Keratinocyte (primary cell): ENCODE results near the gene RARRES1. TPM values are rescaled to one million over a fixed set of nuclear protein-coding genes. Genes with fewer than 3 reads are reported as not detected.

Source experiments
- DNase-seq: peaks from one replicate; pipeline ENCODE4 v3.0.0-alpha.2; 2011; ENCODE audit warnings: low read depth, missing footprints, low spot score
- FAIRE-seq: peaks from 2 replicates; lab custom pipeline; 2011; peaks lifted over from hg19 to GRCh38; lab: Jason Lieb, UNC
- H2AFZ ChIP-seq: 2 replicates; pipeline ENCODE4 v1.6.0; 2012; ENCODE audit warnings: low read length, control low read depth, inconsistent platforms; ENCODE audit not compliant: control insufficient read depth
- H3K27ac ChIP-seq: 2 replicates; pipeline ENCODE4 v1.5.1; 2011; ENCODE audit warnings: low read length; ENCODE audit not compliant: control insufficient read depth, insufficient read depth
- H3K27me3 ChIP-seq: 3 replicates; pipeline ENCODE4 v1.6.0; 2011; ENCODE audit warnings: low read length; ENCODE audit not compliant: control insufficient read depth, insufficient read depth; ENCODE audit errors: extremely low read depth
- H3K36me3 ChIP-seq, 2 experiments: 2 replicates in 1 of 2; 3 replicates in 1 of 2; pipeline ENCODE4 v1.5.1; 2011; ENCODE audit warnings: low read length in 2 of 2, mild to moderate bottlenecking in 1 of 2; ENCODE audit not compliant: control insufficient read depth in 2 of 2, insufficient read depth in 2 of 2; ENCODE audit errors: extremely low read depth in 1 of 2
- H3K4me1 ChIP-seq: 3 replicates; pipeline ENCODE4 v1.5.1; 2011; ENCODE audit warnings: low read length; ENCODE audit not compliant: control insufficient read depth, insufficient read depth; ENCODE audit errors: extremely low read depth
- H3K4me2 ChIP-seq: 3 replicates; pipeline ENCODE4 v1.6.0; 2011; ENCODE audit warnings: low read depth, low read length; ENCODE audit not compliant: control insufficient read depth, insufficient read depth; ENCODE audit errors: extremely low read depth
- H3K4me3 ChIP-seq, 3 experiments: fragments of 200-600 bp in 1 of 3; sonication (generic) in 1 of 3; 2 replicates in 2 of 3; 3 replicates in 1 of 3; pipeline ENCODE4 v1.5.1; 2011 to 2016; ENCODE audit warnings: low read length in 3 of 3, mild to moderate bottlenecking in 3 of 3, control low read depth in 2 of 3, inconsistent platforms in 1 of 3, low read depth in 1 of 3, mixed read lengths in 1 of 3, mixed run types in 1 of 3, moderate library complexity in 1 of 3; ENCODE audit not compliant: control insufficient read depth in 2 of 3, insufficient read depth in 2 of 3; ENCODE audit errors: extremely low read depth in 1 of 3
- H3K79me2 ChIP-seq: 2 replicates; pipeline ENCODE4 v1.6.0; 2012; ENCODE audit warnings: low read length; ENCODE audit not compliant: control insufficient read depth, insufficient read depth
- H3K9ac ChIP-seq: 3 replicates; pipeline ENCODE4 v1.6.0; 2011; ENCODE audit warnings: low read length; ENCODE audit not compliant: control insufficient read depth, insufficient read depth; ENCODE audit errors: extremely low read depth
- H3K9me1 ChIP-seq: 3 replicates; pipeline ENCODE4 v1.6.0; 2011; ENCODE audit warnings: low read length; ENCODE audit not compliant: control insufficient read depth, insufficient read depth; ENCODE audit errors: extremely low read depth
- H3K9me3 ChIP-seq: 2 replicates; pipeline ENCODE4 v1.5.1; 2012; ENCODE audit warnings: low read depth, low read length; ENCODE audit not compliant: control insufficient read depth
- H4K20me1 ChIP-seq: 3 replicates; pipeline ENCODE4 v1.6.0; 2011; ENCODE audit warnings: low read length; ENCODE audit not compliant: control insufficient read depth, insufficient read depth; ENCODE audit errors: extremely low read depth
- EZH2 ChIP-seq: IDR thresholded peaks from one replicate; pipeline ENCODE4 v1.6.1; 2012; ENCODE audit warnings: inconsistent platforms, mild to moderate bottlenecking, low read length, moderate library complexity
- dilution Hi-C: fragments of 300-500 bp; cut with MboI; formaldehyde crosslinking; loops from one replicate; pipeline ENCODE4 v1.7.0; 2020; ENCODE audit warnings: low sequenced_read_pairs; ENCODE audit not compliant: extremely low pct_ligation_motif_present
- polyA plus RNA-seq, 5 experiments: library from polyadenylated mRNA; depleted of rRNA in 3 of 5; stranded (reverse) in 3 of 5; stranded (forward) in 1 of 5; unstranded in 1 of 5; fragments of >200 nt; gene quantifications; 1 replicate in 1 of 5; 2 replicates in 3 of 5; 3 replicates in 1 of 5; pipeline versions ENCODE4 v1.2.1 to v1.2.3, GENCODE V29; 2011 to 2012; ENCODE audit warnings: missing spikeins in 2 of 5, low read depth in 1 of 5, low replicate concordance in 1 of 5
- TF ChIP-seq, protein P1 (sequence below), 3 experiments: IDR thresholded peaks in 1 of 3; conservative IDR thresholded peaks in 1 of 3; optimal IDR thresholded peaks in 1 of 3; 2 replicates in 2 of 3; 3 replicates in 1 of 3; pipeline versions ENCODE3 to v1.5.1; 2011; ENCODE audit warnings: low read length in 3 of 3, mild to moderate bottlenecking in 3 of 3, moderate library complexity in 2 of 3, control low read depth in 1 of 3, inconsistent platforms in 1 of 3; ENCODE audit not compliant: insufficient read depth in 2 of 3; ENCODE audit errors: extremely low read depth in 1 of 3

RARRES1 gene
- polyA plus RNA-seq, 1 donor (not counting 4 experiments of a cell fraction or from before 2014, with no cell fraction given) = not detected

DNA sequence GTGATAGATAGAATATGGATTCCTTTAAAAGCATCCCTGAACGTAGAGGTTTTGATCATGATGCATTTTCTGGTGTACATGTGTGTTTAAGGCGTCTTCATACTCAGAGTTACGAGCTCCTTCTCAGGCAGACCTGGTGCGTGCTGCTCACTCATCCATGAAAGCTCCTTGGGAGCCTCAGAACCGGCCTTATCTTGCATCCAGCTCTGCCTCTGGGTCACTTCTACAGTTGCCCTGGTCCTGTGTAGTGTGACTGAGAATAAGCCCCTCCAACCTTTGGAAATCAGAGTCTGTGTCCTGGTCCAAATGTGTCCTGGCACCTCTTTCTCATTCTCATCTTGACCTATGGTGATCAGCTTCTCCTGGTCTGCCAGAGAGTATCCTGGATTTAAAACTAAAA is 17.3 kb upstream of the RARRES1 start:
- Histone ChIP-seq H3K4me2 (no peak overlapping the region), H3K27ac (no peak overlapping the region), H3K4me1 (no peaks in the 10 kb centered on the region), H3K4me3 (no peak overlapping the region), H3K79me2 (no peaks in the 10 kb centered on the region), H3K9me3 (no peaks in the 10 kb centered on the region), H4K20me1 (no peaks in the 10 kb centered on the region), H2AFZ (no peak overlapping the region), H3K9ac (no peak overlapping the region), H3K9me1 (no peaks in the 10 kb centered on the region), H3K36me3 (no peaks in the 10 kb centered on the region), H3K27me3 (no peaks in the 10 kb centered on the region)
- TF ChIP-seq, protein P1, sequence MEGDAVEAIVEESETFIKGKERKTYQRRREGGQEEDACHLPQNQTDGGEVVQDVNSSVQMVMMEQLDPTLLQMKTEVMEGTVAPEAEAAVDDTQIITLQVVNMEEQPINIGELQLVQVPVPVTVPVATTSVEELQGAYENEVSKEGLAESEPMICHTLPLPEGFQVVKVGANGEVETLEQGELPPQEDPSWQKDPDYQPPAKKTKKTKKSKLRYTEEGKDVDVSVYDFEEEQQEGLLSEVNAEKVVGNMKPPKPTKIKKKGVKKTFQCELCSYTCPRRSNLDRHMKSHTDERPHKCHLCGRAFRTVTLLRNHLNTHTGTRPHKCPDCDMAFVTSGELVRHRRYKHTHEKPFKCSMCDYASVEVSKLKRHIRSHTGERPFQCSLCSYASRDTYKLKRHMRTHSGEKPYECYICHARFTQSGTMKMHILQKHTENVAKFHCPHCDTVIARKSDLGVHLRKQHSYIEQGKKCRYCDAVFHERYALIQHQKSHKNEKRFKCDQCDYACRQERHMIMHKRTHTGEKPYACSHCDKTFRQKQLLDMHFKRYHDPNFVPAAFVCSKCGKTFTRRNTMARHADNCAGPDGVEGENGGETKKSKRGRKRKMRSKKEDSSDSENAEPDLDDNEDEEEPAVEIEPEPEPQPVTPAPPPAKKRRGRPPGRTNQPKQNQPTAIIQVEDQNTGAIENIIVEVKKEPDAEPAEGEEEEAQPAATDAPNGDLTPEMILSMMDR (optimal IDR thresholded peaks at IDR 0.05 in 1 of 3, IDR thresholded peaks at IDR 0.05 in 1 of 3, conservative IDR thresholded peaks at IDR 0.05 in 1 of 3; ENCODE audit: extremely low read depth in 1 of 3, insufficient read depth in 2 of 3, low read length in 3 of 3) = no peak
- TF ChIP-seq EZH2 = no peak
- no peak for FAIRE-seq
- no peak for DNase-seq
- dilution Hi-C loops = no loop called here

DNA sequence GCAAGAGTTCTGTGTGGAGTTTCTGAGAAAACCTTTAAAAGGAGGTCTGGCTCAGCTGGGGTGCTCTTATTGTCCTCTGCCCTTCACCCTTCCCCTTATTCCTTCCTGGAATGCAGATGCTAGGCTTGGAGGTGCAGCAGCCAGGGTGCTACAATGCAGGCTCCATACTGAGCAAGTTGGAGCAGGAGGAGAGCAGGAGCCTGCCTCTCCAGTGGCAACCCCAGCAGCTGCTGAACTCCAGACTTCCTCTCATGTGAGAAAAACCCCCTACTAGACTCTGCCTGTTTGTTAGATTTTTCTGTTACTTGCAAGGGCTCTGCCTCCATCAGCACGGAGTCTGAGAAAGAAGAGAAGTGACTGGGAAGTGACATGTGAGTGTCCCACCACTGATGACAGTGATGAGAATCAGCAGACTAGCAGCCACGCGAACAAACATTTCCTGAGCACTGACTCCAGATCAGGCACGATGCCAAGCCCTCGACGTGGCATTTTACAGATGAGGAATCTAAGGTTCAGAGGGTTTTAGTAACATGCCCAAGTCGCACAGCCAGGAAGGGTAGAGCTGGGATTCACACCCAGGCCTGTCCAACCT is 16.1 kb upstream of the RARRES1 start:
- dilution Hi-C loops = no loop called here
- FAIRE-seq = no peak
- no peak overlapping the region for H3K27ac ChIP-seq

DNA sequence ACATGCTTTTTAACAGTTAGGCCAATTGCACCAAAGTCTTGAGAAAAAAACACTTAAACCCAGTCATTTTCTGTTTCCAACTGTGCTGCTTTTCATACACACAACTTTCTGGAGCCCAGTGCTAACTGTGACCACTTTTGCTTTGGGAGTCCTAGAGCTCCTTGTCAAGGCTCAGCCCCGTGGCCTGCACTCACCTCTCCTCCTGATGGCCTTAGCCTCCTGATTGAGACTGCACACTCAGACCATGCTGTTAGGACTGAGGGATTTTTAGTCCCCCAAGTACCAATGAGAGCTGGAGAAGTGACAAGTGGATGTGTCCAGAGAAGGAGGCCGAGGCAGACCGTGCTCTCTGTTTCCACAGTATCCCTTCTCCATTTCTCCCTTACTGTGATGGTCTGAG is 15.2 kb upstream of the RARRES1 start:
- no peak for TF ChIP-seq EZH2
- TF ChIP-seq, protein P1 (optimal IDR thresholded peaks at IDR 0.05 in 1 of 3, IDR thresholded peaks at IDR 0.05 in 1 of 3, conservative IDR thresholded peaks at IDR 0.05 in 1 of 3; ENCODE audit: extremely low read depth in 1 of 3, insufficient read depth in 2 of 3, low read length in 3 of 3) = no peak
- Histone ChIP-seq H3K4me2 (no peak overlapping the region), H2AFZ (no peak overlapping the region), H3K4me1 (no peaks in the 10 kb centered on the region), H3K9ac (no peak overlapping the region), H4K20me1 (no peaks in the 10 kb centered on the region), H3K27ac (no peak overlapping the region), H3K9me3 (no peaks in the 10 kb centered on the region), H3K36me3 (no peaks in the 10 kb centered on the region), H3K27me3 (no peaks in the 10 kb centered on the region), H3K4me3 (no peak overlapping the region), H3K9me1 (no peaks in the 10 kb centered on the region), H3K79me2 (no peaks in the 10 kb centered on the region)
- FAIRE-seq (no peak), DNase-seq (no peak)
- dilution Hi-C loops = no loop called here

More for the DNA sequence above, 16.1 kb upstream of the RARRES1 start:
- Histone ChIP-seq H3K9ac (no peak overlapping the region), H3K27me3 (no peaks in the 10 kb centered on the region), H3K4me2 (no peak overlapping the region), H3K4me3 (no peak overlapping the region), H4K20me1 (no peaks in the 10 kb centered on the region), H3K9me1 (no peaks in the 10 kb centered on the region), H3K9me3 (no peaks in the 10 kb centered on the region), H3K4me1 (no peaks in the 10 kb centered on the region), H3K36me3 (no peaks in the 10 kb centered on the region), H2AFZ (no peak overlapping the region), H3K79me2 (no peaks in the 10 kb centered on the region)
- no peak for DNase-seq
- TF ChIP-seq EZH2 = no peak
